H9 (cell line): ENCODE data around the gene BCL2L1. TPM values are rescaled to one million over a fixed set of nuclear protein-coding genes. Genes with fewer than 3 reads are reported as not detected.

Source experiments
- DNase-seq: peaks from one replicate; pipeline ENCODE4 v3.0.0-alpha.2; 2017
- H2AFZ ChIP-seq: one replicate; pipeline ENCODE4 v1.6.1; 2013; ENCODE audit warnings: mild to moderate bottlenecking, low read length, control low read depth, moderate library complexity
- H2AK5ac ChIP-seq: 2 replicates; pipeline ENCODE4 v1.6.1; 2013; ENCODE audit warnings: low read length, control low read depth, mixed read lengths; ENCODE audit not compliant: insufficient read length
- H2BK120ac ChIP-seq: one replicate; pipeline ENCODE4 v1.6.1; 2013; ENCODE audit warnings: low read depth, mild to moderate bottlenecking, low read length, control low read depth, inconsistent platforms; ENCODE audit not compliant: poor library complexity, severe bottlenecking
- H2BK12ac ChIP-seq: 2 replicates; pipeline ENCODE4 v1.6.1; 2013; ENCODE audit warnings: low read length, control low read depth, mixed read lengths, low read depth; ENCODE audit not compliant: insufficient read length
- H2BK15ac ChIP-seq: 2 replicates; pipeline ENCODE4 v1.6.1; 2013; ENCODE audit warnings: low read depth, low read length, control low read depth
- H2BK20ac ChIP-seq: one replicate; pipeline ENCODE4 v1.6.1; 2013; ENCODE audit warnings: low read depth, mild to moderate bottlenecking, low read length, control low read depth, inconsistent platforms; ENCODE audit not compliant: poor library complexity, severe bottlenecking
- H2BK5ac ChIP-seq: 2 replicates; pipeline ENCODE4 v1.6.1; 2013; ENCODE audit warnings: low read length, control low read depth, mixed read lengths; ENCODE audit not compliant: insufficient read length
- H3K14ac ChIP-seq: 2 replicates; pipeline ENCODE4 v1.6.1; 2013; ENCODE audit warnings: low read length, control low read depth; ENCODE audit not compliant: insufficient read depth
- H3K18ac ChIP-seq: 2 replicates; pipeline ENCODE4 v1.6.1; 2013; ENCODE audit warnings: low read depth, mild to moderate bottlenecking, mixed read lengths, low read length, control low read depth; ENCODE audit not compliant: insufficient read length
- H3K23ac ChIP-seq: 2 replicates; pipeline ENCODE4 v1.6.1; 2013; ENCODE audit warnings: low read length, control low read depth, mixed read lengths, low read depth; ENCODE audit not compliant: insufficient read length
- H3K23me2 ChIP-seq: 2 replicates; pipeline ENCODE4 v1.6.1; 2013; ENCODE audit warnings: low read depth, mild to moderate bottlenecking, mixed read lengths, low read length, control low read depth; ENCODE audit not compliant: insufficient read length, poor library complexity, severe bottlenecking
- H3K27ac ChIP-seq: 2 replicates; pipeline ENCODE4 v1.5.1; 2013; ENCODE audit warnings: low read length, control low read depth, mixed read lengths, low read depth; ENCODE audit not compliant: insufficient read length
- H3K27me3 ChIP-seq: 2 replicates; pipeline ENCODE4 v1.6.1; 2013; ENCODE audit warnings: low read length, control low read depth, inconsistent platforms; ENCODE audit not compliant: insufficient read depth
- H3K4ac ChIP-seq: 2 replicates; pipeline ENCODE4 v1.6.1; 2013; ENCODE audit warnings: low read depth, mild to moderate bottlenecking, control low read depth, inconsistent platforms, low read length, moderate library complexity
- H3K4me1 ChIP-seq: 2 replicates; pipeline ENCODE4 v1.6.1; 2013; ENCODE audit warnings: low read length, control low read depth, inconsistent platforms; ENCODE audit not compliant: insufficient read depth
- H3K4me2 ChIP-seq: 2 replicates; pipeline ENCODE4 v1.6.1; 2013; ENCODE audit warnings: low read length, control low read depth, mixed read lengths; ENCODE audit not compliant: insufficient read length, insufficient read depth
- H3K56ac ChIP-seq: 2 replicates; pipeline ENCODE4 v1.6.1; 2013; ENCODE audit warnings: low read depth, mild to moderate bottlenecking, mixed read lengths, low read length, control low read depth; ENCODE audit not compliant: insufficient read length
- H3K79me1 ChIP-seq: 2 replicates; pipeline ENCODE4 v1.6.1; 2013; ENCODE audit warnings: low read depth, mild to moderate bottlenecking, moderate library complexity, low read length, control low read depth, inconsistent platforms; ENCODE audit not compliant: insufficient read depth, poor library complexity, severe bottlenecking
- H3K79me2 ChIP-seq: 2 replicates; pipeline ENCODE4 v1.6.1; 2013; ENCODE audit warnings: low read length, control low read depth, inconsistent platforms; ENCODE audit not compliant: insufficient read depth
- H3K9ac ChIP-seq: 2 replicates; pipeline ENCODE4 v1.6.1; 2013; ENCODE audit warnings: low read length, control low read depth, mixed read lengths; ENCODE audit not compliant: insufficient read length; ENCODE audit errors: extremely low read depth
- H3K9me3 ChIP-seq: one replicate; pipeline ENCODE4 v1.6.1; 2013; ENCODE audit warnings: low read depth, low read length, inconsistent platforms; ENCODE audit not compliant: control insufficient read depth
- H3T11ph ChIP-seq: one replicate; pipeline ENCODE4 v1.6.1; 2013; ENCODE audit warnings: mild to moderate bottlenecking, low read length, control low read depth, inconsistent platforms
- H4K20me1 ChIP-seq: one replicate; pipeline ENCODE4 v1.6.1; 2013; ENCODE audit not compliant: control insufficient read depth, insufficient read length, insufficient read depth
- H4K5ac ChIP-seq: 2 replicates; pipeline ENCODE4 v1.6.1; 2013; ENCODE audit warnings: low read depth, mild to moderate bottlenecking, mixed read lengths, low read length, control low read depth; ENCODE audit not compliant: insufficient read length
- H4K8ac ChIP-seq: replicated peaks from 2 replicates; pipeline ENCODE4 v1.6.1; 2013; ENCODE audit warnings: low read length, control low read depth, mixed read lengths, low read depth; ENCODE audit not compliant: insufficient read length
- H4K91ac ChIP-seq: 2 replicates; pipeline ENCODE4 v1.6.1; 2013; ENCODE audit warnings: low read depth, mild to moderate bottlenecking, moderate library complexity, mixed read lengths, low read length, control low read depth; ENCODE audit not compliant: insufficient read length
- H3K27ac Mint-ChIP-seq, 3 experiments: 2 replicates in 2 of 3; 3 replicates in 1 of 3; pipeline ENCODE4 v1.8.0; 2020 to 2021; ENCODE audit warnings: mixed read lengths in 3 of 3, mild to moderate bottlenecking in 1 of 3, moderate library complexity in 1 of 3
- H3K27me3 Mint-ChIP-seq: 2 replicates; pipeline ENCODE4 v1.8.0; 2021; ENCODE audit warnings: low read depth, mild to moderate bottlenecking, moderate library complexity, mixed read lengths
- H3K36me3 Mint-ChIP-seq, 3 experiments: 2 replicates in 2 of 3; 3 replicates in 1 of 3; pipeline ENCODE4 v1.8.0; 2020 to 2021; ENCODE audit warnings: low read depth in 3 of 3, mixed read lengths in 3 of 3; ENCODE audit not compliant: insufficient read depth in 1 of 3
- H3K4me1 Mint-ChIP-seq, 2 experiments: 2 replicates each; pipeline ENCODE4 v1.8.0; 2020; ENCODE audit warnings: mixed read lengths in 2 of 2
- H3K4me3 Mint-ChIP-seq, 2 experiments: 2 replicates in 1 of 2; 3 replicates in 1 of 2; pipeline ENCODE4 v1.8.0; 2020 to 2021; ENCODE audit warnings: mild to moderate bottlenecking in 2 of 2, mixed read lengths in 2 of 2, moderate library complexity in 1 of 2
- H3K9me3 Mint-ChIP-seq, 2 experiments: 2 replicates in 1 of 2; 3 replicates in 1 of 2; pipeline ENCODE4 v1.8.0; 2020; ENCODE audit warnings: mild to moderate bottlenecking in 2 of 2, mixed read lengths in 2 of 2, moderate library complexity in 1 of 2
- WGBS: extraction: QIAGEN DNeasy Blood & Tissue Kit; methylation state at CpG from one replicate; pipeline ENCODE4 v1.1.7; 2013; ENCODE audit warnings: missing lambda C conversion rate, low lambda C conversion rate, mixed read lengths; ENCODE audit not compliant: insufficient read length; ENCODE audit errors: extremely low coverage; 5-methylcytosine and 5-hydroxymethylcytosine counted together
- total RNA-seq: library from RNA; stranded (reverse); gene quantifications from 2 replicates; pipeline ENCODE4 v1.2.1, GENCODE V29; 2021
- TF ChIP-seq, protein P1 (sequence below): fragments of 200-600 bp; sonication (generic); conservative IDR thresholded peaks from 3 replicates; pipeline ENCODE4 v1.8.0; 2021; ENCODE audit warnings: antibody characterized with exemption, mild to moderate bottlenecking

BCL2L1 gene
- total RNA-seq, 1 experiment from 2014 or later: 105 TPM

DNA sequence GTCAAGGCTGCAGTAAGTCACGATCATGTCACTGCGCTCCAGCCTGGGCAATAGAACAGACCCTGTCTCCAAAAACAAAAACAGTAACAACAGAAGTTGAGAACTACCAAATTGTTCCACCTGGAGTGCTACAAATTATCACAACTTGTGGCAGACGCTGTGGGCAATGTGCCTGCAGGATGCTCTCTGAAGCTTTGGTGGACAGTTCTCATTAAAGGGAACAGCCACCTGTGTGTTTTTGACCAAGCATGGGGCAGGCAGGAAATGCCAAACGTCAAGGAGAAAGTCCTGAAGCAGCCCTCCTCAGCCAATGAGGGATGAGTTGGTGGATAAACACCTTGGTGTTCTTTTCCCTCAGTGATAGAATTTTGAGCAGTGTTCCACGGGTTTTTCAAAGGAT, 69.1 kb downstream of the BCL2L1 start:
- Histone ChIP-seq H3K23me2 (no peaks in the 10 kb centered on the region), H3K27me3 (no peaks in the 10 kb centered on the region), H4K5ac (no peak overlapping the region), H4K8ac (no peak overlapping the region), H3K23ac (no peak overlapping the region), H2BK15ac (no peak overlapping the region), H3T11ph (no peak overlapping the region), H2AK5ac (no peak overlapping the region), H3K79me2 (no peaks in the 10 kb centered on the region), H3K27ac (no peak overlapping the region), H2BK5ac (no peak overlapping the region), H3K14ac (no peak overlapping the region), H2AFZ (no peak overlapping the region), H3K18ac (no peak overlapping the region), H3K9ac (no peak overlapping the region), H4K91ac (no peak overlapping the region), H2BK120ac (no peak overlapping the region), H3K9me3 (no peaks in the 10 kb centered on the region), H3K56ac (no peak overlapping the region), H4K20me1 (no peaks in the 10 kb centered on the region), H3K4me2 (no peak overlapping the region), H3K79me1 (no peaks in the 10 kb centered on the region), H2BK12ac (no peak overlapping the region), H3K4me1 (no peaks in the 10 kb centered on the region), H3K4ac (no peak overlapping the region), H2BK20ac (no peak overlapping the region)
- Mint-ChIP-seq H3K27ac (no peak overlapping the region), H3K27me3 (peaks cover 5% of the 10 kb centered on the region), H3K4me3 (no peak overlapping the region), H3K4me1 (no peaks in the 10 kb centered on the region), H3K9me3 (no peaks in the 10 kb centered on the region), H3K36me3 (no peaks in the 10 kb centered on the region)
- DNase-seq: no peak
- WGBS: no CpG with 5 or more reads among the region's 5 CpGs
- TF ChIP-seq, protein P1, sequence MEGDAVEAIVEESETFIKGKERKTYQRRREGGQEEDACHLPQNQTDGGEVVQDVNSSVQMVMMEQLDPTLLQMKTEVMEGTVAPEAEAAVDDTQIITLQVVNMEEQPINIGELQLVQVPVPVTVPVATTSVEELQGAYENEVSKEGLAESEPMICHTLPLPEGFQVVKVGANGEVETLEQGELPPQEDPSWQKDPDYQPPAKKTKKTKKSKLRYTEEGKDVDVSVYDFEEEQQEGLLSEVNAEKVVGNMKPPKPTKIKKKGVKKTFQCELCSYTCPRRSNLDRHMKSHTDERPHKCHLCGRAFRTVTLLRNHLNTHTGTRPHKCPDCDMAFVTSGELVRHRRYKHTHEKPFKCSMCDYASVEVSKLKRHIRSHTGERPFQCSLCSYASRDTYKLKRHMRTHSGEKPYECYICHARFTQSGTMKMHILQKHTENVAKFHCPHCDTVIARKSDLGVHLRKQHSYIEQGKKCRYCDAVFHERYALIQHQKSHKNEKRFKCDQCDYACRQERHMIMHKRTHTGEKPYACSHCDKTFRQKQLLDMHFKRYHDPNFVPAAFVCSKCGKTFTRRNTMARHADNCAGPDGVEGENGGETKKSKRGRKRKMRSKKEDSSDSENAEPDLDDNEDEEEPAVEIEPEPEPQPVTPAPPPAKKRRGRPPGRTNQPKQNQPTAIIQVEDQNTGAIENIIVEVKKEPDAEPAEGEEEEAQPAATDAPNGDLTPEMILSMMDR: no peak
